Head of caudate nucleus (tissue), 42 donors: ENCODE data around the gene EXOC5.

Experiments
- DNase-seq, 42 donors: peaks; one replicate each; pipeline versions ENCODE4 v3.0.0 to v3.0.0-alpha.2; 2020 to 2021; ENCODE audit warnings: mixed read lengths in 7 of 42
- intact Hi-C: fragments of 100-400 bp; cut with DNase I; formaldehyde crosslinking; loops from one replicate; pipeline ENCODE4 v1.15.0; 2022

Gene EXOC5

GRCh38 chr14:57174466-57174865 is 94.2 kb downstream of the EXOC5 start:
- intact Hi-C loops = no loop called here
- DNase-seq = no peak

GRCh38 chr14:57171903-57172302 is 96.8 kb downstream of the EXOC5 start:
- DNase-seq = no peak
- intact Hi-C loops = no loop called here

DNA sequence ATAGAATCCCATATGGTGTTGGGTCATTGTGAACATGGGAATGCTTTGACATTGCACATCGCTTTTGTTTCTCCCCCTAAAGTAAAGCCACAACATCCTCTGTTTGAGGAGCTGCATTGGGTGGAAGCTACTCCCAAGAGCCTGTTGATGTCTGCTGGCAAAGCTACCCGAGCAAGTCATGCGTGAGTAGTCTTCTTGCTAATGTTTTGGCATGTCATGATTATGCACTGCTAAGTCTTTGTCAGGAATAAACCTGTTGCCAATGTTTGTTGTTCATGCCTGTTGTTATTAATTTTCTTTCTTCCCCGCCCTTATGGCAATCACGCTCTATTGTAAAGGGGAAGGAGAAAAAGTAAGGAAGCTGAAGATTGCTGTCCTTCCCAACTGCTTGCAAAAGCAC is 97.3 kb downstream of the EXOC5 start:
- no peak for DNase-seq

GRCh38 chr14:57169901-57170300 is 98.8 kb downstream of the EXOC5 start:
- no peak for DNase-seq
- intact Hi-C loops = no loop called here

More for the DNA sequence above, 97.3 kb downstream of the EXOC5 start:
- intact Hi-C loops = no loop called here

- intact Hi-C loops = no loop called here
- no peak for DNase-seq
Measured at GRCh38 chr14:57168138-57168679, 100.5 kb downstream of the EXOC5 start.

GRCh38 chr14:57161583-57162234 is 107.0 kb downstream of the EXOC5 start:
- intact Hi-C loops = no loop called here
- no peak for DNase-seq

DNA sequence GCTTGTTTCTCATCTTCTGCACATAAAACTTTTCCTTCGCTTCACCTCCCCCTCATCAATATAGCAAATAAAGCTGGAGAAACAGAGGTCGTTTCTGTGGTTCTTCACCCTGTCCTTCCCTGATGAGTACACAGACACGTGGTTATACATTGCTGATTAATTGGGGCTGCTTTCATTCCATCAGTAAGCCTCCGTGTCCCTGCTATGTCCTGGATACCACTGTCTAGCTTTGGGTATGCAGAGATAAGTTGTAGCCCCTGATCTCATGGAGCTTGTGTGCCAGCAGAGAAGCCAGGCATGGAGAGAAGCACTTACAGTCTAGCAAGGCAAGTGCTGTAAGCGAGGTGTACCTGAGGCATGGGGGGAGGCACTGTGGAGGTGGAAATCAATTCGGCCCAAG is 108.4 kb downstream of the EXOC5 start:
- intact Hi-C loops = no loop called here
- DNase-seq = no peak

DNA sequence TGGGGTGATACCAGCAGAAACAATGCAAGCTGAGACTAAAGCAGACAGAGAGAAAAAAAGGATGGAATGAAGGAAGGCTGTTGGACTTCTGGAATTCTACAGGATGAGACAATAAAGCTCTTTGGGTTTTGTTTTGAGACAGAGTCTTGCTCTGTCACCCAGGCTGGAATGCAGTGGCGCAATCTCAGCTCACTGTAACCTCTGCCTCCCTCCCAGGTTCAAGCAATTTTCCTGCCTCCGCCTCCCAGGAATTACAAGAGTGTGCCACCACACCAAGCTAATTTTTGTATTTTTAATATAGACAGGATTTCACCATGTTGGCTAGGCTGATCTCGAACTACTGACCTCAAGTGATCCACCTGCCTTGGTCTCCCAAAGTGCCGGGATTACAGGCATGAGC is 115.4 kb downstream of the EXOC5 start:
- no peak for DNase-seq
- intact Hi-C loops = no loop called here
